NB4 (cell line): ENCODE data around the gene PCCA.
A peak's percentile ranks its signal among the peaks of the same experiment; 100 is the strongest.

Experiments
- DNase-seq: peaks from one replicate; pipeline ENCODE4 v3.0.0; 2010; ENCODE audit warnings: low read depth
- H3K4me3 ChIP-seq: one replicate; pipeline ENCODE4 v1.5.1; 2011; ENCODE audit warnings: mild to moderate bottlenecking, low read depth, low read length, moderate library complexity
- MYC ChIP-seq: IDR thresholded peaks from 2 replicates; pipeline ENCODE4 v1.6.1; 2011; ENCODE audit warnings: low read depth, low read length
- POLR2A ChIP-seq: IDR thresholded peaks from 2 replicates; pipeline ENCODE4 v1.6.1; 2011; ENCODE audit warnings: mild to moderate bottlenecking; ENCODE audit not compliant: insufficient read length; ENCODE audit errors: extremely low read depth
- TF ChIP-seq, protein P1 (sequence below): IDR thresholded peaks from one replicate; pipeline ENCODE4 v1.5.1; 2012; ENCODE audit warnings: low read depth, low read length
- TF ChIP-seq, protein P2 (sequence below): IDR thresholded peaks from 2 replicates; pipeline ENCODE4 v1.6.1; 2011; ENCODE audit warnings: low read depth, low read length

PCCA gene

DNA sequence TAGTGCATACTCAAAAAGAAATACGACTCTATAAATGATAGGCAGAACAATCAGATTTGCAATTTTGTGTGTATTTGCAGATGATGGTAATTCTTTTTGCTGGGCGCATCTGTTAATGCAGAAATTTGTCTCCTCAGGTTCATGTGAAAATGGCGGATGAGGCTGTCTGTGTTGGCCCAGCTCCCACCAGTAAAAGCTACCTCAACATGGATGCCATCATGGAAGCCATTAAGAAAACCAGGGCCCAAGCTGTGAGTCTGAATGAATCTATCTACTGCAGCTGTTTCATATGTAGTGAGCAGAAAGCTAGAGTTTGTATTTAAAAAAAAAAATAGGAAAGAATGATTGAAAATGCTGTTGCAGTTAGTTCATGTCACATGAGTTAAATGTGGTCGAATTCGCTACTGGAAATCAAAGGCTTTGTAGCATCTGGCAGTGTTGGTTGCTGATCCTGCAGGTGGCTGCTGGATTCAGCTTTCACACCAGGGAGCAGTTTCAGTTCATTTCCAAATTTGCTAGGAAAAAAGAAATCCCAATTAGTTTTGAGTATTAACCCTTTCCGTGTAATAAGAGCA is 66.0 kb downstream of the PCCA start:
- no peak overlapping the region for H3K4me3 ChIP-seq
- no peak for DNase-seq
- TF ChIP-seq, protein P1, sequence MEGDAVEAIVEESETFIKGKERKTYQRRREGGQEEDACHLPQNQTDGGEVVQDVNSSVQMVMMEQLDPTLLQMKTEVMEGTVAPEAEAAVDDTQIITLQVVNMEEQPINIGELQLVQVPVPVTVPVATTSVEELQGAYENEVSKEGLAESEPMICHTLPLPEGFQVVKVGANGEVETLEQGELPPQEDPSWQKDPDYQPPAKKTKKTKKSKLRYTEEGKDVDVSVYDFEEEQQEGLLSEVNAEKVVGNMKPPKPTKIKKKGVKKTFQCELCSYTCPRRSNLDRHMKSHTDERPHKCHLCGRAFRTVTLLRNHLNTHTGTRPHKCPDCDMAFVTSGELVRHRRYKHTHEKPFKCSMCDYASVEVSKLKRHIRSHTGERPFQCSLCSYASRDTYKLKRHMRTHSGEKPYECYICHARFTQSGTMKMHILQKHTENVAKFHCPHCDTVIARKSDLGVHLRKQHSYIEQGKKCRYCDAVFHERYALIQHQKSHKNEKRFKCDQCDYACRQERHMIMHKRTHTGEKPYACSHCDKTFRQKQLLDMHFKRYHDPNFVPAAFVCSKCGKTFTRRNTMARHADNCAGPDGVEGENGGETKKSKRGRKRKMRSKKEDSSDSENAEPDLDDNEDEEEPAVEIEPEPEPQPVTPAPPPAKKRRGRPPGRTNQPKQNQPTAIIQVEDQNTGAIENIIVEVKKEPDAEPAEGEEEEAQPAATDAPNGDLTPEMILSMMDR, result no peak
- TF ChIP-seq MYC (no peak), POLR2A (no peak)
- TF ChIP-seq, protein P2, sequence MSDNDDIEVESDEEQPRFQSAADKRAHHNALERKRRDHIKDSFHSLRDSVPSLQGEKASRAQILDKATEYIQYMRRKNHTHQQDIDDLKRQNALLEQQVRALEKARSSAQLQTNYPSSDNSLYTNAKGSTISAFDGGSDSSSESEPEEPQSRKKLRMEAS, result no peak

DNA sequence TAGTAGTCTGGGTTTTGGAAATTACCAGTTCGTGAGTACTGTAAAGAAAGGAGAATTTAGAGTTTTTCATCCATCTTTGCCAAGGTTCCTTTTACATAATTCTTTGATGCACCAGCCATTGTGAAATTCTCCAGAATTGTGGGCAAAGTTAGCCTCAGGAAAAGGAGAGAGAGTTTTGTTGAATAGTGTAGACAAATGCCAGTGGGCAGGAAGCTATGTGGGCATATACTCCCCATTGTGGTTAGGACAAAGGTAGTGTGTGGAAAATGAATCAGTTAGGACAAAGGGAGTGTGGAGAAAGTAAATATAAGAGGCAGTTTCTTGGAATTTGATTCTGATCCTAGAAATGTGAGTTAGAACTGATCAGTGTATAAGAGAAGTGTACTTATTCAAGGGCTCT is 67.9 kb downstream of the PCCA start:
- peak; percentile 52 for DNase-seq
- H3K4me3 ChIP-seq, result no peak overlapping the region
- TF ChIP-seq, protein P2, result no peak
- TF ChIP-seq, protein P1, result no peak
- TF ChIP-seq MYC (no peak), POLR2A (no peak)

DNA sequence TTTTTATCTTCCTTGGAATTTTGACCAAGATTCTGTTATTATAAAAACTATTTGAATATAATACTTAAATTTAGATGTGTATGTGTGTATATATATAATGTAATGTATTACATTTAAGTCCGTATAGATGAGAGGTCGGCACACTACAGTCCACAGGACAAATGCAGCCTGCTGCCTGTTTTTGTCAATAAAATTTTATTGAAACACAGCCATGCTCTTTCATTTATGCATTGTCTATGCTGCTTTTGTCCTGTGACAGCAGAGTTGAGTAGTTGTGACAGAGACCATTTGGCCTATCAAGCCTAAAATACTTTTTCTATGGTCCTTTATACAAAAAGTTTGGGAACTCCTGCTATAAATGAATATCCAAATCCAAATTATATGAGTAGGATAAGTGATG is 69.7 kb downstream of the PCCA start:
- DNase-seq, result no peak
- TF ChIP-seq MYC, result no peak
- no peak for TF ChIP-seq POLR2A
- TF ChIP-seq, protein P1, result no peak
- TF ChIP-seq, protein P2, result no peak

DNA sequence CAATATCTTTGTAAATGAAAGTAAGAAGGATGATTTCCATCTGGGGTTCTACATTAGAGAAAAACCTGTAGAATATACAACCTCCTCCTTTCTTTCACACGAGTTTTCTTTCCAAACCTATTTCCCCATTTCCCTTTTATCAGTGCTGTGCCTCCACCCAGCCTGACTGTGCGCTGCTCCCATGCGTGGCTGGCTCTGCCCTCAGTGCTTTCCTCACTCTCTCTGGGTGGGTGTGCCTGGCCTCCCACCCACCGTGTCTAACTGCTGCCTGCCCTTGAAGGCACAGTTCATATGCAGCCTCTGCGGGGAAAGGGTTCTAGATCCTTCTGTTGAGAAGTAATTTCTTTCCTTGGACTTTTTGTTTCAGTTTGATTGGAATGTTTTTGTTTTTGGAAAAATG is 70.7 kb downstream of the PCCA start:
- DNase-seq, result no peak
- TF ChIP-seq, protein P2, result no peak
- TF ChIP-seq MYC, result no peak
- TF ChIP-seq, protein P1, result no peak
- no peak for TF ChIP-seq POLR2A
- H3K4me3 ChIP-seq, result no peak overlapping the region

More for the DNA sequence above, 69.7 kb downstream of the PCCA start:
- no peak overlapping the region for H3K4me3 ChIP-seq

DNA sequence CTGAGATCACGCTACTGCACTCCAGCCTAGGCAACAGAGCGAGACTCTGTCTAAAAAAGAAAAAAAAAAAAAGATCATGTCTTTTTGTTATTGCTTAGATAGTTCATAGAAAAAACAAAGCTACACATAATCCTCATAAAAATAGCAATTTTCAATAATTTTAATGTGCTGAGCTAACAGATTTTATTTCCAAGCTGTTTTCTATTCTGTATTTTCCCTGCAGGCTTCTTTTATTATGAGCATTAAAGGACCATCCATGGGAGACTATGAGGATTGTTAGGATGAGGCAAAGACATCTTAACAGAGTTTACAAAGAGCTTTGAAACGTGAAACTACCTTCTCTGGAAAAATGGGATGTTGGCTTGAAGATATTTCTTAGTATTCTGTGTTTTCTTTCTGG is 71.6 kb downstream of the PCCA start:
- TF ChIP-seq POLR2A (no peak), MYC (no peak)
- TF ChIP-seq, protein P1, result no peak
- TF ChIP-seq, protein P2, result no peak
- DNase-seq, result no peak
- no peak overlapping the region for H3K4me3 ChIP-seq

DNA sequence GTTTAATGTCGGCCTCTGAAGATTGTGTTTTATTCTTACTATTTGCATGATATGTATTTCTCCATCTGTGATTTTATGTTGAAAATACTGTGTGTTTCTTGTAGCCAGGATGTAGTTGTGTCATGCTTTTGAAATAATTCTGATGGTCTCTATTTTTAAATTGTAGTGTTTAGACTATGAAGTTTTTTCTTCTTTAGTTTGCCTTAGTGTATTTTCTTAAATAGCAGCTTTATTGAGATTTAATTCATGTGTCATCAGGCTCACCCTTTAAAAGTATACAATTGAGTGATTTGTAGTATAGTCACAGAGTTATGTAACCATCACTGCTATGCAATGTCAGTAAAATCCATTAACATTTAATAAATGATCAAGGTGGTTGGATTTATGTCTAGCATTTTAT is 74.5 kb downstream of the PCCA start:
- TF ChIP-seq, protein P1, result no peak
- TF ChIP-seq POLR2A (no peak), MYC (no peak)
- TF ChIP-seq, protein P2, result no peak
- DNase-seq, result no peak

More for the DNA sequence above, 74.5 kb downstream of the PCCA start:
- no peak overlapping the region for H3K4me3 ChIP-seq
